UCSD-AML1 (cell line): ENCODE results near the gene DDIT4.
"Not testable (repeated sequence)": the region's sequence is repeated elsewhere in the genome, so short reads cannot be mapped to it uniquely, and the experiment has no call there.

Experiments used
- DNase-seq: peaks from one replicate; lab custom pipeline; 2025; ENCODE audit not compliant: unreplicated experiment; lab: John Stamatoyannopoulos, UW

DDIT4 gene

GRCh38 chr10:72285972-72286521, 12.3 kb downstream of the DDIT4 start:
- DNase-seq: no peak

- DNase-seq: no peak
Measured at GRCh38 chr10:72291019-72291532, 17.4 kb downstream of the DDIT4 start.

- no peak for DNase-seq
Measured at GRCh38 chr10:72292223-72292691, 18.5 kb downstream of the DDIT4 start.

- no peak for DNase-seq
Measured at GRCh38 chr10:72295330-72295910, 21.7 kb downstream of the DDIT4 start.

- not testable (repeated sequence) for DNase-seq
Measured at GRCh38 chr10:72296829-72297280, 23.1 kb downstream of the DDIT4 start.

GRCh38 chr10:72297281-72297804, 23.6 kb downstream of the DDIT4 start:
- peak; percentile 93 for DNase-seq

- DNase-seq: no peak
Measured at GRCh38 chr10:72297805-72298591, 24.3 kb downstream of the DDIT4 start.

GRCh38 chr10:72298592-72299519, 25.1 kb downstream of the DDIT4 start:
- DNase-seq: no peak

GRCh38 chr10:72303424-72304128, 29.9 kb downstream of the DDIT4 start:
- no peak for DNase-seq

- DNase-seq: no peak
Measured at GRCh38 chr10:72306215-72306760, 32.6 kb downstream of the DDIT4 start.

- DNase-seq: not testable (repeated sequence)
Measured at GRCh38 chr10:72307711-72308110, 34.0 kb downstream of the DDIT4 start.

- peak; percentile 84 for DNase-seq
Measured at GRCh38 chr10:72308320-72308987, 34.7 kb downstream of the DDIT4 start.

GRCh38 chr10:72309290-72310240, 35.8 kb downstream of the DDIT4 start:
- no peak for DNase-seq

GRCh38 chr10:72310241-72310633, 36.5 kb downstream of the DDIT4 start:
- DNase-seq: no peak

- no peak for DNase-seq
Measured at GRCh38 chr10:72310636-72311035, 36.9 kb downstream of the DDIT4 start.

- no peak for DNase-seq
Measured at GRCh38 chr10:72311667-72312066, 37.9 kb downstream of the DDIT4 start.

GRCh38 chr10:72312865-72313391, 39.2 kb downstream of the DDIT4 start:
- no peak for DNase-seq

- DNase-seq: no peak
Measured at GRCh38 chr10:72314263-72314662, 40.5 kb downstream of the DDIT4 start.
